HuH-7 (cell line): ENCODE results near the gene GPRIN1.
"Not testable (repeated sequence)": the region's sequence is repeated elsewhere in the genome, so short reads cannot be mapped to it uniquely, and the experiment has no call there.

ENCODE experiments used
- DNase-seq: peaks from one replicate; pipeline ENCODE4 v3.0.0; 2011; ENCODE audit warnings: low spot score

GPRIN1 gene

GRCh38 chr5:176597417-176598389 lies 12.3 kb downstream of the GPRIN1 start:
- DNase-seq, result no peak

DNA sequence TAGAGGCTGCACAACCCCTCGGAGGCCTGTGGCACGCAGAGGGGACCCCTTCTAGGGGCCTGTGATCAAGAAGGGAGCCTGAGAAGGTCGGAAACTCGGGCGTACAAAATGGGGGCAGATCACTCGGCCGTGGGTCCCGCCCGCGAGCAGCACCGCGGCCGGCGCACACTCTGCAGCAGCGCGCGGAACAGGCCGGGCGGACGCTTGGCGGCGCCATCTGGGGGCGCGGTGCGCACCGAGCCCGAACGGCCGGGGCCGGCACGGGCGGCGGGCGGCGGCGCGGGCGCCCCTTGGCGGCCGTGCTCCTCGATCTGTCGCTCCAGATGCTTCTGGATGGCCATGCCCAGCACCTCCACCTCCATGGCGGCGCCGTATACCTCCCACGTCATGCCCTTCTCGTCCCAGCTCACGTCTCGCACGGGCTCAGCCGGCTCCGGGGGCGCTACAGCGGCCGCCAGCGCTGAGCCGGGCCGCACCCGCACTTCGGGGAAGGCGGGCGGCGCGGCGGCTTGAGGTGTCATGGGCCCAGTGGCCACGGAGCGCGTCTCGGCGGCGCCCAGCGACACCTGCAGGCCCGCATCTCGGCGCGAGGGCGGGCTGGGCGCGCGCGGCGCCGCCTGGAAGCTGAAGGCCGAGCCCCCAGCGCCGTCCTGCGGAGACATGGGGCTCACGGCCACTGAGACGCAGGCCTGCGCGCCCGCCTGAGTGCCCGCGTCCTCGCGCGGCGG lies 13.1 kb downstream of the GPRIN1 start:
- DNase-seq, result no peak

GRCh38 chr5:176596069-176596644 lies 13.8 kb downstream of the GPRIN1 start:
- no peak for DNase-seq

GRCh38 chr5:176595386-176595943 lies 14.5 kb downstream of the GPRIN1 start:
- no peak for DNase-seq

- no peak for DNase-seq
Observed at GRCh38 chr5:176594554-176594953, 15.4 kb downstream of the GPRIN1 start.

DNA sequence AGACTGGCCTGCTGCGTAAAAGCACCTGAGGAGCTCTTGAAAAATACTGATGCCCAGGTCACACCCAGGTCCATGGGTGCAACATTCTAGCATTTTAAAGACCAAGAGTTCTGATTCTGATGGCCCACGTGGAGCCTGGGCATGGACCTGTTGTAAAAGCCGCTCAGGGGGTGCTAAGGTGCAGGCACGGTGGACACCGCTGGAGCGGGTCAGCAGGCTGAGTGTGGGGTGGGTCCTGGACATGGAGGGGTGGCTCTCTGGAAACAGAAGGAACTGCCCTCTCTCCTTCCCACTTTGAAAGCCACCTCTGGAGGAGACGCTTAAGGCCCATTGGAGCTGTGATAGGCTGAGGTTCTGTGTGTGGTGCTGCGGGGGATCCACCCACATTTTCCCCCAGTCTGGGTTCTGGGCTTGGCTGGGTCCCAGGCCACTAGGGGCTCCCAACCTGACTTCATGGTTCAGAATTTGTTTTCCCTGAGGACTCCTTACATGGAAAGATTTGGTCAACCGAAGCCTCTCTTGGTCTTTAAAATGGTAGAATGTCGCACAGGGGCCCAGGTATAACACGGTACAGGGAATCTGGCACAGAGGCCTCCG lies 16.6 kb downstream of the GPRIN1 start:
- no peak for DNase-seq

DNA sequence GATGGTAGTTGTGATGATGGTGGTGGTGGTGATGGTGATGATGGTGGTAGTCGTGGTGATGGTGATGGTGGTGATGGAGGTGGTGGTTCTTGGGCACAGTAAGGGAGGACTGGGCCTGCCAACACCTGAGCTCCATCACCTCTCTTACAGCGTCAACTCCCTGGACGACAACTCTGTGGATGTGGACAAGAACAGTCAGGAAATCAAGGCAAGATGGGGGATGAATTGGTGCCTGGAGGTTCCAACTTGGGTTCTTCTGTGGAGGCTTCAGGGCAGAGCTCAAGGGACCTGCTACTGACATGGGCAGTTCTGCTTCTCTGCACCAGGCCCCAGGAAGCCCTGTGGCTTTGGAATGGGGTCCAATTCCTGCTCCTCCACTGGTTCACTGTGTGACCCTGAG lies 17.4 kb downstream of the GPRIN1 start:
- DNase-seq, result no peak

DNA sequence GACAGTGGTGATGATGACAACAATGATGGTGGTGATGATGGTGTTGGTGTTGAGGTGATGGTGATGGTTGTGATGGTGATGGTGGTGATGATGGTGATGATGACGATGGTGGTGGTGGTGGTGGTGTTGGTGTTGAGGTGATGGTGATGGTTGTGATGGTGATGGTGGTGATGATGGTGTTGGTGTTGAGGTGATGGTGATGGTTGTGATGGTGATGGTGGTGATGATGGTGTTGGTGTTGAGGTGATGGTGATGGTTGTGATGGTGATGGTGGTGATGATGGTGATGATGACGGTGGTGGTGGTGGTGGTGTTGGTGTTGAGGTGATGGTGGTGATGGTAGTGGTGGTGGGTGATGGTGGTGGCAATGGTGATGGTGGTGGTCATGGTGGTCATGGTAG lies 18.3 kb downstream of the GPRIN1 start:
- DNase-seq, result not testable (repeated sequence)

GRCh38 chr5:176590035-176590717 lies 19.8 kb downstream of the GPRIN1 start:
- no peak for DNase-seq

GRCh38 chr5:176589039-176589769 lies 20.8 kb downstream of the GPRIN1 start:
- DNase-seq, result no peak

- DNase-seq, result no peak
Observed at GRCh38 chr5:176588297-176588696, 21.7 kb downstream of the GPRIN1 start.

DNA sequence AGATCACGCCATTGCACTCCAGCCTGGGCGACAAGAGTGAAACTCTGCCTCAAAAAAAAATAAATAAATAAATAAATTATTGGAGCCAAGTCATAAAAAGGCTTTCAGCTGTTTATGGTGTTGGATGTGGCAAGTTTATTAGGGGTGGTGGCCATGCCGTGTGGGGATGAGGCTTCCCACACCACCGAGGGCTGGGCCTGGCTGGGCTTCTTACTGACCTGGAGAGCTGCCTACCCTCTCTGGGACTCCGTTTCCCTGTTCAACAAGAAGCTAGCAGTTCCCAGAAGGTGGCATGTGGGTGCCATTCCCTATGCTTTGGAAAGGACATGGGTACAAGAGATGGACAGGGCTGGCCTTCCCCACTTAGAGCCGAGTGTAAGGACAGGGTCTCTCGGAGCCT lies 22.6 kb downstream of the GPRIN1 start:
- DNase-seq, result no peak

GRCh38 chr5:176583076-176583475 lies 26.9 kb downstream of the GPRIN1 start:
- no peak for DNase-seq

DNA sequence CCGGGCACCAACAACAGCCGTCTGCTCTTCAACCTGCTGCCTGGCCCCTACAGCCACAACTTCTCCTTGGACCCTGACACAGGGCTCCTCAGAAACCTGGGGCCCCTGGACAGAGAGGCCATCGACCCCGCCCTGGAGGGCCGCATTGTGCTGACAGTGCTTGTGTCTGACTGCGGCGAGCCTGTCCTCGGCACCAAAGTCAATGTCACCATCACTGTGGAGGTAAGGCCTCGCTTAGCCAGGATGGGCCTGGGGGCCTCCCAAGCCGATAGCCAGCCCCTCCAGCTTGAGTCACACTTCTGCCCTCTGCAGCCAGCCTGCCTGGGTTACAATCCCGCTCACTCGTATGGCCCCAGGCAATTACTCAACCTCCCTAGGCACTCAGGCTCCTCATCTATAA lies 28.6 kb downstream of the GPRIN1 start:
- DNase-seq, result no peak

GRCh38 chr5:176579323-176579722 lies 30.6 kb downstream of the GPRIN1 start:
- DNase-seq, result no peak

DNA sequence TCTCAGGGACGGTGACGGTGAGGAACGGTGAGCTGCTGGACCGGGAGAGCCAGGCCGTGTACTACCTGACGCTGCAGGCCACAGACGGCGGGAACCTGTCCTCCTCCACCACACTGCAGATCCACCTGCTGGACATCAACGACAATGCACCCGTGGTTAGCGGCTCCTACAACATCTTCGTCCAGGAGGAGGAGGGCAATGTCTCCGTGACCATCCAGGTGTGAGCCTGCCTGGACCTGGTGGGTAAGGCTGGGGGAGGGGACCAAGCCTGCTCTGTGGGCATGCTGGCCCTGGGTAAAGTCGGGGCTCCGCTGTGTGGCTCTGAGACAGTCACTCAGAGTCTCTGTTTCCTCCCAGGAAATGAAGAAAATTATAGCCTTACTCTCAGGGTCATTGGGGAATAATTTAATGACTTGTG lies 31.6 kb downstream of the GPRIN1 start:
- DNase-seq, result peak; percentile 97

- no peak for DNase-seq
Observed at GRCh38 chr5:176577312-176578176, 32.4 kb downstream of the GPRIN1 start.

- DNase-seq, result no peak
Observed at GRCh38 chr5:176575488-176576422, 34.2 kb downstream of the GPRIN1 start.

DNA sequence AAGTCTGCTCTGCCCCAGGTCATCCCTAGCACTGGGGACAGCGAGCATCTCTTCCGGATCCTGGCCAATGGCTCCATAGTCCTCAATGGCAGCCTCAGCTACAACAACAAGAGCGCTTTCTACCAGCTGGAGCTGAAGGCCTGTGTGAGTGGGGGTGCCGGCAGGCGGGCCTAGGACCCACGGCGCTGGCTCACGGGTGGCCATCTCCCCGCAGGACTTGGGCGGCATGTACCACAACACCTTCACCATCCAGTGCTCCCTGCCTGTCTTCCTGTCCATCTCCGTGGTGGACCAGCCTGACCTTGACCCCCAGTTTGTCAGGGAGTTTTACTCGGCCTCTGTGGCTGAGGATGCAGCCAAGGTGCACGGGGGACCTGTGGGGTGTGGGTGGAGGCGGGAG lies 34.9 kb downstream of the GPRIN1 start:
- no peak for DNase-seq
